GM19099 (cell line): ENCODE data around the gene ZNF619.

Source experiments
- POLR2A ChIP-seq: IDR thresholded peaks from 3 replicates; pipeline ENCODE4 v1.6.1; 2011; ENCODE audit warnings: low read depth; ENCODE audit not compliant: insufficient read length; ENCODE audit errors: extremely low read depth

The ZNF619 gene

GRCh38 chr3:40458473-40458872, 18.4 kb upstream of the ZNF619 start:
- TF ChIP-seq POLR2A, result no peak

DNA sequence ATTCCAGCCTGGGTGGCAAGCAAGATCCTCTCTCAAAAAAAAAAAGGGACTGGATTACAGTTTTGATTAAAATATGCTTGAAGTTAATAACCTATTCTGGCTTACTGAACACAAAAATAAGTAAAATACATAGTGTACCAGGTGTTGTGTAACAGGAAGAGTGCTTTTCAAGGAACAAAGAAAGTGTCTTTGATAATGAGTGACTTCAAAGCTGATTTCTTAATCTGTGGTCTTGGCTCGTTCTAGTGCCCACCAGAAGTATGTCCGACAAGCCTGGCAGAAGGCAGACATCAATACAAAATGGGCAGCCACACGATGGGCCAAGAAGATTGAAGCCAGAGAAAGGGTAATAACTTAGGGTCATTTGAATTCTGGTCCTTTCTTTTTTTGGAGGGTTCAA, 15.8 kb upstream of the ZNF619 start:
- no peak for TF ChIP-seq POLR2A

GRCh38 chr3:40463579-40463978, 13.3 kb upstream of the ZNF619 start:
- peak; percentile 4 for TF ChIP-seq POLR2A

GRCh38 chr3:40464339-40465110, 12.4 kb upstream of the ZNF619 start:
- TF ChIP-seq POLR2A, result no peak

DNA sequence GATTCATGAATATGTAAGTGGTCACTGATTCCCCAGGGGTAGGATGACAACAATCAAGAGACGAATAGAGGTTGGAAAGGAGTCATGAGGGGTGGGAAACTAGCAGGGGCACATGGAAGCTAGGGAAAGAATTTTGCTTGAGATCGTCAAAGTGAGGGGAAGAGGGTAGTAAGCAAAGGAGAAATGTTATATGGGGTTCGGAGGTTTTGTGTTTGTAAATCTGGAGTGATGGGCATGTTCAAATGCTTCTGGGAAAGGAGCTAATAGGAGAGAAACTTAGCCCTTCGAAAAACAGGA, 11.9 kb upstream of the ZNF619 start:
- no peak for TF ChIP-seq POLR2A

- TF ChIP-seq POLR2A, result no peak
Measured at GRCh38 chr3:40465456-40465855, 11.5 kb upstream of the ZNF619 start.

- TF ChIP-seq POLR2A, result no peak
Measured at GRCh38 chr3:40468018-40468417, 8.9 kb upstream of the ZNF619 start.

GRCh38 chr3:40470701-40471100, 6.2 kb upstream of the ZNF619 start:
- no peak for TF ChIP-seq POLR2A

- TF ChIP-seq POLR2A, result no peak
Measured at GRCh38 chr3:40477666-40478065, 744 bp downstream of the ZNF619 start.

DNA sequence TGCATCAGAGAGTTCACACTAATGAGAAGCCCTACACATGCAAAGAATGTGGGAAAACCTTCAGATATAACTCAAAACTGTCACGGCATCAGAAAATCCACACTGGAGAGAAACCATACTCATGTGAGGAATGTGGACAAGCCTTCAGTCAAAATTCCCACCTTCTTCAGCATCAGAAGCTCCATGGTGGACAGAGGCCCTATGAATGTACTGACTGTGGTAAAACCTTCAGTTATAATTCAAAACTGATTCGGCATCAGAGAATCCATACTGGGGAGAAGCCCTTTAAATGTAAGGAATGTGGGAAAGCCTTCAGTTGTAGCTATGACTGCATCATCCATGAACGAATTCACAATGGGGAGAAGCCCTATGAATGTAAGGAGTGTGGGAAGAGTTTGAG, 10.2 kb downstream of the ZNF619 start:
- TF ChIP-seq POLR2A, result no peak

- no peak for TF ChIP-seq POLR2A
Measured at GRCh38 chr3:40490916-40491315, 14.0 kb downstream of the ZNF619 start.

GRCh38 chr3:40494698-40495097, 17.8 kb downstream of the ZNF619 start:
- TF ChIP-seq POLR2A, result no peak

GRCh38 chr3:40497288-40497687, 20.4 kb downstream of the ZNF619 start:
- no peak for TF ChIP-seq POLR2A

DNA sequence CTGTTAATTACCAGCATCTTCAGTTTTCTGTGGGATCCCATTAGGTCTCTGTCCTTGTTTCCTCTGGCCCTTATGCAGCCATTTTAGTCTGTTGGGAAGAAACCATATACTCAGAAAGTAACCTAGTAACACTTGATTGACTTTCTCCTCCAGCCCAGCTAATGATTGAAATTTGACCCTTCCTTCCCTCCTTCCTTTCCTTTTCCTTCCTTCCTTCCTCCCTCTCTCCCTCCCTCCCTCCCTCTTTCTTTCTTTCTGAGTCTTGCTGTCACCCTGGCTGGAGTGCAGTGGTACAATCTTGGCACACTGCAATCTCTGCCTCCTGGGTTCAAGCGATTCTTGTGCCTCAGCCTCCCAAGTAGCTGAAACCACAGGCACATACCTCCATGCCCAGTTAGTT, 23.0 kb downstream of the ZNF619 start:
- no peak for TF ChIP-seq POLR2A

GRCh38 chr3:40502034-40502433, 25.1 kb downstream of the ZNF619 start:
- TF ChIP-seq POLR2A, result no peak

- TF ChIP-seq POLR2A, result no peak
Measured at GRCh38 chr3:40504636-40505430, 27.9 kb downstream of the ZNF619 start.

DNA sequence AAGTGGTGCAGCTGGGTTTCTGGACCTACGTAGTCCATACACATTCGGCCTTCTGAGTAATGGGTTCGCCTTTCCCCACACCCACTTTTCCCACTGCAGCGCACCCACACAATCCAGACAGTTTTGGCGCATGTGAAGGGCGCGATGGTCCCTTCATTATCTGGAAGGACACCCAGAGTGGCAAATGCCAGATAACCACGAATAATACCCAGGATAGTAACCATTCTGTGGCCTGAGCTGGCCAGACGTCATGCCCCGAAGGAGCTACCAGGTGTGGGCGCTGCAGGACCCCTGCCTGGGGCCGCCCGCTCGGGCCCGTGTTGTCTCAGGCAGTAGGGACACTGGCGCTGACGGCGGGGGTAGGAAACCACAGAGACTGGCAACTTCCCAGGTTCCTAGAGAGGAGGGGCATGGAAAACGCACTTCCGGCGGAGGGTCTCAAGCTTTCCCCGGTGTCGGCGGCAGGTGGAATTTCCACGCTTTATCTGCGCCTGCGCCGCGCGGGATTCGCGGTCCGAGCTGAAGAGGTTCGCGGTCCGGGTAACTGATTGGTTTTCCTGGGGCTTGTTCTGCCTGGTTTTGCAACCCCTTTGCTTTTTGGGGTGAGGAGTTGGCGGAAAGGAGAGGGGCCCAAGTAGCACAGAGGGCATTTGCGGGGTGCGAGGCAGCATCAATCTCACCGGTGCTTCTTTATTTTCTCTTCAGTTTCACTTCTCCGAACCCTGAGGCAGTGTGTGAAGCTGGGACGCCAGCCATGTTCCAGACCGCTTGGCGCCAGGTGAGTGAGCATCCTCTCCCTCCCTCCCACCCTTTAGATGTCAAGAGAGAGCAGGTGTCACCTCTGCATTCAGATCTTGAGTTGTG, 28.9 kb downstream of the ZNF619 start, which contains the start of gene ZNF620:
TSS of gene ZNF620 (plus strand) at position 441 of the 864 bp plus-strand sequence. CDS start at position 755, 314 bp downstream.
- peak; percentile 59 for TF ChIP-seq POLR2A
